Stimulated activated CD4-positive, alpha-beta T cell treated with anti-CD3 and anti-CD28 coated beads, Interleukin-1b, Interleukin-23, amount 100 ng/mL, for 48 hours (primary cell): ENCODE measurements around the gene FUBP3.

Source experiments
- DNase-seq: peaks from one replicate; pipeline ENCODE4 v3.0.0-alpha.2; 2020

Gene FUBP3

DNA sequence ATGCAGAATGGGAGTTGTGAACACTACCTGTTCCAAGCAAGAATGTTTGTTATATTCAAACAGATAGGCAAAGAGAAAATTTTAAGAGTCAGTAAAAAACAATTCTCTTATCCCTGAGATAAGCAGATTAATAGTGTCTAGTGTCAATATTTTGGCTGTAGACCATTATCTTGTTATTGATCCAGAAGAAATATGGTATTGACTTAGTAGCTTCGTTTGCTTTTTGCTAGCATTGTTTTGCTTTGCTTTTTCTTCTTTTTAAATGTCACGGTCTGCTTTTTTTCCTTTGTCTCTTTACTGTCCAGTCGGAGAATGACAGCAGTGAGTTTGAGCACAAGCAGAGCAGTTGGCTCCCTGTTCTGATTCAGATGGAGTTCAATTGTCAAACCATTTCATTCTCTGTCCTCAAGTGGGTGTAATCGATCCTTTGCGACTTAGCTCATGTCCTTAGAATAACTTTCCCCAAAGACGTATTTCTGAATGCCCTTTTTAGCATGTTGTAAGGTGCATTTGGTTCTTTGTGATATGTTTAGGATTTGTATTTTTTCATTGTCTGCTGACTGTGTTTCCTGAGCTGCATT is 29.3 kb downstream of the FUBP3 start:
- no peak for DNase-seq

DNA sequence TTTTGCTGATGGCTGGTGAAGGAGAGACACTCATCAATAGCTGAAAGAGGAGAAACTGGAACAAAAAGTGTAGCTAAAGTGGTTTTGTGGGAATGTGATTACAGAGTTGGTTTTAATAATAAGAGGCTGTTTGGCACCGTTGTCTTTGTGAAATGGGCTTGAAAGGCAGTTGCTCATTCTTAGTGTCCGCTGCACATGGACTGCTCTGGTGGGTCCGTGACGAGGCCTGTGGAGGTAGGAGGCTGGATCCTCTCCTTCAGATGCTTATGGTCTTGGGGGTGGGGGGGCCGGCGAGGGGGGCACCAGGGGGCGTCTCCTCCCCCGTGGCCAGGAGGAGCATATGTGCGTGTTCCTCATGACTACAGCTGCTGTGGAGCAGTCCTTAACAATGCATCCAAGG is 29.8 kb downstream of the FUBP3 start:
- DNase-seq: no peak

DNA sequence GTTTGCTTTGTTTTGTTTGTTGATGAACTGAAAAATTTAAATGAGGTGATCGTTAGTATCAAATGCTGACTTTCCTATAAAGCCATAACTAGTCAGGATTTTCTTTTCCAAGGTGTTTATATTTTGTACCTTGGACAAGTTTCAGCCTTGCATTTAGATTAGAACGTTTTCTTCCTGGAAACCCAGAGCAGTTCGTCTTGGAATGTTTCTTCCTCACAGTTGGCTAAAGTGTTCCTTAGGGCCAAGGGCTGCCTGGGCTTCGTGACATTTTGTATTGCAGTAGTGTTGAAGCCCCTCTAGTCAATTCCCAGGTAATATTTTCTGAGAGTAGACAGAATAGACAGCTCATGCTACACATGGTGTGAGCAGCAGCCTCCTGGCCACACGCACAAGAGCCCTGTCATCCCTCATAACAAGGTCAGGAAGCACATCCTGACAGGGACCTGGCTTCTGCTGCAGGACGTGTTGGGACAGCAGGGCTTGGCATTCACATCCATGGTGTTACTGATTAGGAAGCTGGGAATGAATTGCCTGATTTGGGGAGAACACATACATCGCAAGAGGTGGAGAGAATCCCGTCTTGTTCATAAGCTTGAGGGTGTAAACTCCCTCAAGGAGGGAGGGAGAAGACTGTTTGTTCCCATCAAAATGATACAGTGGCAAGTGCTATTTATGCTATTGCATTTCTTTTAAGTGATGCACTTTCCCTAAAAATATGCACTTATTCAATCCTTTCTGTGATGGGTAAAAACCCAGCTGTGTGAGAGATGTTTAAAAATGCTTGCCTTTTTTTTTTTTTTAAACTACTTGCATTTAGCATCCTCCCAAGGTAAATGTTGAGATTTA is 31.7 kb downstream of the FUBP3 start:
- DNase-seq: no peak

DNA sequence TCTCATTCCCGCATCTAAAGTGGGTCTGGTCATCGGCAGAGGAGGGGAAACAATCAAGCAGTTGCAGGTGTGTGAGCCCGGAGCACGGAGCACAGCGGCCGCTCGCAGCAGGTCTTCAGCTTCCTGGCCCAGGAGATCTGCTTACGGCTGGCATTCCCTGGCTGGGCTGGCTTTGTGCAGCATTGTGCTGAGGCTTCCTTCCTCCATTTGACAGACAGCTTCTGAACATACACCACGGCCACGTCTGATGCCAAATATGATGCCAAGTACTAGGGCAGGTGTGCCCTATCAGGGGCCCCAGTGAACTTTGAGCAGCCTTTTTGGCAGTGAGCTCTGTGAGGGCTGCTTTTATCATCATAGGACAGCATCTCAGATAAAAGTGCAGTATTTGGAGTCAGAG is 37.1 kb downstream of the FUBP3 start:
- DNase-seq: no peak

DNA sequence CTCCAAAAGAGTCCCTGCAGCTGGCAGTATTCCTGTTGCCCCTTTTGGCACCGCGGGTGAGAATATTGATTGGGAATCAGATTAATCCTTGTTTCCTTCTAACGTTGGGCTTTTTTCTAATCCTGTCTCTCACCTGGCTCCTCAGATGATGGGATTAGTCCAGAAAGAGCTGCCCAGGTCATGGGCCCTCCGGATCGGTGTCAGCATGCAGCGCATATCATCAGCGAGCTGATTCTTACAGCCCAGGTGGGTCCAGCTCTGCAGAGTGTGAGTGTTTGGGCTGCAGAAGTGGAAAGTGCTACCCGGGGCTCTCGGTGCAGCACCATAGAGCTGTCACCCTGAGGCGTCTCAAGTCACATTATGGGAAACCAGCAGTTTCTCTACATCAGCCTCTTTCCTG is 44.1 kb downstream of the FUBP3 start:
- DNase-seq: no peak

DNA sequence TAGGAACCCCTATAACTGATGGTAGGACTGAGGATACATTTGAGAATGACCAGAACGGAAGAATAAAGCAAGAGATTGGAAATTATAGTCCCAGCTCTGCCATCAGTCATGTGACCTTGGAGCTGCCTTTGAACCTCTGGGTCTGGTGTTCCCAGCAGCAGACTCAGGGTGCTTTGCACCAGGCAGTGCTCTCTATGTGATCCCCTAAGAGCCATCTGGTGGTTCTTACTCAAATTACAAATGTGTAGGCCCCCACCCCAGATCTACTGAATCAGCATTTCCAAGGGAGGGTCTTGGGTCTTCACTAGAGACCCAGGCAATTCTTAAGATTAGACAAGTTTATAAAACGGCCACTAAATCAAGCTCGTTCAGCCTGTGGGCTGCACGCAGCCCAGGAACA is 44.8 kb downstream of the FUBP3 start:
- DNase-seq: no peak

DNA sequence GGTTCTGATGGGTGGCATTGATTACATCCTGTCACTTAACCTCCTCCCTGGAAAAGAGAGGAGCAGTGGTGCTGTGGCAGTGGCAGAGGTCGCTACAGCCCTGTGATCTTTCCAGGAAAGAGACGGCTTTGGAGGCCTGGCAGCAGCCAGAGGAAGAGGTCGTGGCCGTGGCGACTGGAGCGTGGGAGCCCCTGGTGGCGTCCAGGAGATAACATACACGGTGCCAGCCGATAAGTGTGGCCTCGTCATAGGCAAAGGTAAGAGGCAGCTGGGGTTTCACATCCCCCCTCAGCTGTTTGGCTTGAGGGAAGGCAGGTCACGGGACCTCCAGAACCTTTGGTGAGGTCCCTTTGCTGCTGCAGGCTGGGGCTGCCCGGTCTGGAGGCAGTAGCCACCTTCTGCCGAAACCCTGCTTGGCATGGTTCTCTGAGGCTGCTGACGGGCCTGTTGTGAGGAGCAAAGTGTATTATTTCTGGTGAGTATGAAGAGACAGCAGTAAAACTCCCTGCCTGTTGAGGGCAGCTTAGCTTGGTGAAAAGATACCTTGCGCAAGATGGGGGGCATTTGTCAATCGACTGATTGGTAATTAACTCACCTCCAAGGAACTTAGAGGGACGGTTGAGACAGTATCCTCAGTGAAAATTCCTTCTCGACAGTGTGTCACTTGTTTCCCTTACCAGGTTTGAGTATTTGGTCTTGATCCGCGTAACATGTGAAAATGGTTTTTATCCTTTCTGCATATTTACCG is 47.0 kb downstream of the FUBP3 start:
- no peak for DNase-seq

DNA sequence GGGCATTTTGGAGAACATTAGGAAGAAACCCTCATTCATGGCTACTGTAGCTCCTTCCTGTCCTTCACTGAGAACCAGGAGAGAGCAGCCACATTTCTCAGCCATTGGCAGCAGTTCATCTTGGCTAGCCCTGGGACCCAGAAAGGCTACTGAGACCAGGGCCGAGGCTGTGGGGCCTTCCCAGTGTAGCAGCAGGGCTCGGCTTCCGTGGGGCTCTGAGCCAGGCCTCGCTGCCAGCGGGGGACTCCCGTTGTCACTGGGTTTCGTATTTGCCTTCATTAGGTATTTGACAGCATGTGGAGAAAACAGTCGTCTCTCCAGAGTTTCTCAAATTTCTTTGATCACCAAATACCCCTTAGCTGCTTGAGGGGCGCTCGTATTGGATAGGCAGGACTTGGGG is 47.7 kb downstream of the FUBP3 start:
- no peak for DNase-seq

DNA sequence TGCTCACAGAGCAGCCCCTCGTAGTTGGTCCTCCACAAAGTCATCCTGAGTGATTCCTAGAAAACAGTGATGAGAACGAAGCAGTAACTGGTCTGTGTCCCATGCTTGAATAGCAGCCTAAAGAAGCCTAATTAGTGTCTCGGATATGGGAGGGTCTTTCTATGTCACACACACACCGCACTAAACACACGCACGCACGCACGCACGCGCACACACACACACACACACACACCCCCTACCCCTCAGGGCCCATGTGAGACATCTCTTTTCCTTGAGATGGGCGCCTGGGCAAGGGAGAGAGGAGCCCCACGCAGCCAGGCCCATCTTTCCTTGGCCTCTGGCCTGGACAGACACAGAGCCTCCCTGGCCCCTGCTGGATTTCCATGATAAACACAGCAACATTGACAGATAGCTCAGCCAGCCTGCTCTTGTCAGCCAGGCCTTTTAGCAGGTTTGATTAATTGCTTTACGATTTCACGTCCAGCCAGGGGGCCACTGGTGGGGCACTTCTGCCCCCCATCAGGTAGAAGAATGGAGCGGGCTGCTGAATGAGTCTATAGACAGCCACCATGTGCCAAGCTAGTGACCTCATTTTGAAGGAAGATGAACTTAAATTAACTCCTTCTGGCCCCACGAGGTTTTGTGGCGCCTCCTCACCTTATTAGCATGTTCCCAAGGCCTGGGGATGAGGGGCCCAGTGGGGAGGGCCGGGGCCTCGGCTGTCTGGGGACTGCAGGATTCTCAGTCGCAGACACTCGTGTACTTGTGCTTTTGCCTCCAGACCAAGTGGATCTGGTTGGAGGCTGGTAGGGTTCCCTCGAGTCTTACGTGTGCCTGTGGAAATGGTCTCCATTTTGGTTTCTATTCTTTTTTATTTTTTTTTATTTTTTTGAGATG is 48.8 kb downstream of the FUBP3 start:
- no peak for DNase-seq

DNA sequence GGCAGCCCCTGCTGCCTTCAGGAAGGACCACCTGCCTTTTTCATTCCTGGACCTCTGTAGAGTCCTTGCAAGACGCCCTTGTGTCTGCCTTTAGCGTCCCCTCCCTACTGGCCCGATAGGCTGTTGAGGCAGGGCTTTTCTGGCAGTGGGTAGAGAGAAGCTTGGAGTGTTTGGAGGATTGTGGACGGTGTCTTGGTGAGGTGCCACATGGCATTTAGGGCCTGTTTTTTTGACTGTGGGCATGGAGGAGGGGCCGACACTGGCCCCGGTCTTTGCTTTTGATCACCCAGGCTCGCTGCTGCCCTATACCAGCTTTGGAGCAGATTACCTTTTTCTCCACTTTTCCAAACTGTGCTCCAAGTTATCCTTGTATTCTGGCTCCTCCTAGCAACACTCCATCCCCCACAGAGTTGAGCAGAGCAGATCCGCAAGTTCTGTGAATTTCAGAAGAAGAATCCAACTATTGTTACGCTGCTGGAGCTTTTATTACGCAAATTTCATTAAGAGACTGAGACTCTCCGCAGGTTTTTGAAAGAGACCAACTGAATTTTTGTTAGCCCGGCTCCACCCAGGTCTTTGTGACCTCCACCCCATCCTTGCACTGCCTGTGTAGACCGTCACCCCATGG is 50.2 kb downstream of the FUBP3 start:
- no peak for DNase-seq

DNA sequence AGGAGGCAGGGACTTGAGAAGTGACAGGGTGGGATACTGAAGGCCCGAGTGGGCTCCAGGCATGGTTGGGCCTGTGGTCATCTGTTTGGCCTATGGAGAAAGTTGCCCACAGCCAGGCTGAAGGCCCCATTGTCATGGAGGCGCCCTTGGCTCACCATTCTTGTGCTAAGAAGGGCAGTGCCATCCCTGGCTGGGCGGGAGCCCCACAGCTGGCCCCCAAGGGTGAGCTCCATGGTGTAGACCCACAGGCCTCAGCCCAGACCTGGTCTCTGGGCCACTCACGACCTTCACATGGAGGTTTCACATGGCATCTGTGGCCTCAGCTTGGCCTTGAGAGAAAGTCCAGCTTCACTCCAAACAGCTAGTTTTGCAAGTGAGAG is 50.7 kb downstream of the FUBP3 start:
- DNase-seq: no peak

DNA sequence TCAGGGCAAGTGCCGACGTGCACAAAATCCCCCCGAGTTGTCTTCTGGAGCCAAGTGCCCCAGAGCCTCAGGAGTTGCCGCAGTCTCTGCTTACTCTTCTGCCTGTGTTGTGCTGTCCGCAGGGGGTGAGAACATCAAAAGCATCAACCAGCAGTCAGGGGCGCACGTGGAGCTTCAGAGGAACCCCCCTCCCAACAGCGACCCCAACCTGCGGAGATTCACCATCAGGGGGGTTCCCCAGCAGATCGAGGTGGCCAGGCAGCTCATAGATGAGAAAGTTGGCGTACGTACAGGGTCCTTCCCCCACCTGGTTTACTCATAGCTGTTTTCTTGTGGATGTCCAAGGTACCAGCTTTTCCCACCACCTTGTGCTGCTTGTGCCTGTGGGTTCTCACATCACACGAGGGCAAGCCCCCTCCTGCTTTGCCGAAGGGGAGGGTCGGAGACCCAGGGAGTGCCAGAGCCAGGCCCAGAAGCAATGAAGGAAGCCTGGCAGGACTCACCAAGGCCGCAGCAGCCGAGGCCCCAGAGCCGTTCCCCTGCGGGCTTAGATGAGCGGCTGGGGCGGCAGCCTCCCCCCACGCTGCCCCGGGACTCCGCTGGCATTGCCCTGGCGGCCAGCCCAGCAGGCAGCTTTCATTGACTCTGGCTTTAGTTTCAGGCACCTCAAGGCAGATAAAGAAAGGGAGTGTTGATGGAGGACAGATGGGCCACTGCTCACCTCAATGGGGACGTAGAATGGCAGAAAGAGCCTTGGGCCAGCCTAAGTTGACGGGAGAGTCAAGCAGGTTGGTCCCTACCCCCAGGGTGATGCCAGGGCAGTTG is 51.3 kb downstream of the FUBP3 start:
- no peak for DNase-seq

DNA sequence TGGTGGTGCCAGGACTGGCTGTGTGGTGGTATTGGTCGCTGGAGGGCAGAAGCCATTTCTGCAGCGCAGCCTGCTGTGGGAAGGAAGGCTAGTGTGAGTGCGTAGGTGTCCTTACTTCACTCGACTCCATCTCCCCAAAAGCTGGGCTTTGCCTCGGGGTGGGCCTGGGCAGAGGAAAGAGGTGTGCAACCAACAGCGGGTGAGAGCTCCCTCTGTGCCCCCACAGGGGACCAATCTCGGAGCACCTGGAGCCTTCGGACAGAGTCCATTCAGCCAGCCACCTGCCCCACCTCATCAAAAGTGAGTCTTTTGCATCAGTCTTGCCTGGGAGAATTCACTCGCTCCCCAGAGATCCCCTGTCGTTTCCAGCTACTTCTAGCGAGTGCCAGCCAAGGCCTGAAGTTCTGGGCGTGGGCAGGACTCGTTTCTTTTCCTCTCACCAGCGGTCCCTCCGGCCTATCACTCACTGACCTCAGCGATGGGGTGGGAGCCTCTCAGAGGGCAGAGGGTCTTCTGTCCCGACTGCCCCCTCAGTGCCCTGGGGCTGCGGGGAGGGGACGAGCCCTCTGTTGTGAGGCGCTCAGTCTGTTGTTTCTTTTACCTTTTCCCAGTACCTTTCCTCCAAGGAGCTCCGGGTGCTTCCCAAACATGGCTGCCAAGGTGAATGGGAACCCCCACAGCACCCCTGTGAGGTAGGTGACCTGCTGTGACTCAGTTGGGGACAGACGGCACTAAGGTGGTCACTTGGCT is 52.1 kb downstream of the FUBP3 start:
- no peak for DNase-seq

DNA sequence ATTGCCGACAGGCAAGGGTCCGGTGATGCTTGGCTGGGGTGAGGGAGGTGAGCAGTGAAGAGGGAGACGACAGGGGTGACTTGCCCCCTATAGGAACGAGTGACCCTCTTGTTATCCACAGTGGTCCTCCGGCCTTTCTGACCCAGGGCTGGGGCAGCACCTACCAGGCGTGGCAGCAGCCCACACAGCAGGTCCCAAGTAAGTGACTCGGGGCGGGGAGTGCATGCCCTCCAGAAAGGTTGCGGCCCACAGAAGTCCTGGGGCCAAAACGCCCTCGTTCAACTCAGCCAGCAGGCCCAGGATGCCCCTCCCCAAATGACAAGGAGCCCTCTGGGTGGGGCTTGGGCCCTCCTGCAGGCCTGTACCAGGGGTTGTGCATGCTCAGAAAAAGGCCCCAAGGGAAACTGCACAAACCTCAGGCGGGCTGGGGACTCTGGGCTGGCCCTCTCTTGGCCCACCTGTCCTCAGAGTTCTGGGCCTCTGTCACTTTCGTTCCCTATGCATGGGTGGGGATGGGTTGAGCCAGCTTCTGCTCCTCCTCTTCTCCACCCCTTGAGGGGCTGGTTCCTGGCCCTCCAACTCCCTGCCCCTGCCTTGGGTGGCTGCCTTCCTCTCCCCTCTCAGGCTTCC is 52.8 kb downstream of the FUBP3 start:
- no peak for DNase-seq

DNA sequence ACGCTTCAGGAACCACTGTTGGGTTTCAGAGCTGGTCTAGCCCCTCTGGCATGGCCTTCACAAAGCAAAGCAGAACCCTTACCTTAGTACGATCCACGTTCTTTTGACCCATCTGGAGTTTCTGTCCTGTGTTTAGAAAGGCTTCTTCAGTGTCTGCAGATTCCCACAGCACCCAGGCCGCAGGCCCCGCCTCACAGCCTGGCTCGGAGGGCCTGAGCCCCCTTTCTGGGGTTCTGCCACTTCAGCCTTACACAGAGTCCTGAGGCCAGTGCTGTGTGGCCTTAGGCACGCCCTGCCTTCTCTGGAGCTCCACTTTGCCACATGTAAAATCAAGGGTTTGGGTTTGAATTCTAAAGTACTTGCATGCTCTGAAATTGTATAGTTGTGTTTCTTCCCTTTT is 53.5 kb downstream of the FUBP3 start:
- no peak for DNase-seq

DNA sequence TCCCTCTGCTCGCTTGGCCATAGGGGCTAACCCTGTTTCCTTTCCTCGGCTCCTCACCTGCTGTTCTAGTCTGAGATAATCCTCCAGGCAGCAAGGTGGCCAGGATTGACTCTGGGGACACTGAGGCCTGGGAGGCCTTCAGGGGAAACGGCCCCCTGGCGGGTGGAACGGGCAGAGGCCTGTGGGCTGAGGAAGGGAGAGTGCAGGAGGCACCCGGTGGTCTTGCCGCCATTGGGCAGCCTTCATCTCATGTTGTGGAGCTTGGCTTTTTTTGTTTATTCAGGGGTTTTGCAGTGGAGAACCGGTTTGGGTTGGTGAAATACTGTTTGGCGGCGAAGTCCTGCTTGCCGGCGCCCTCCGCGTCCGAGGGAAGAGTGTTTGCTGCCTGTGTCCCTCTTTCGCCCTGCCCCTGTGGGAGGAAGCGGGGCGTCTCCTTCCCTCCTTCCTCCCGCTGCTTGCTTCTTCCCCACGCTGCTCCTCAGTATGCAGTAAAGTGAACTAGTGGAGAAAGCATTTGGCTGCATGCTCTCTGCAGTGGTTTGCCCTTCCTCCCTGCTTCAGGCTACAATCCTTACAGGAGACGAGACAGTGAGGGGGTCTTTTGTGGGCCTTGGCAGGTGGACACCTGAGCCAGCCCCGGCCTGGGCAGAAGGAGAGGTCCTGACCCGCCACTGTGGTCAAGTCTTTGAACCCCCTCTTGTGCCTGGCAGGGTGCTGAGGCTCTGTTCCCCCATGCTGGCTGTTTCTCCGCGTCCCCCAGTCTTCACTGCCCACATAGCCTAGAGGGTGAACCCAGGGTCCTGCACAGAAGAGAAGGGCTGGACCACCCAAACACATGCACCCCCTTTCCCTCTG is 54.2 kb downstream of the FUBP3 start:
- no peak for DNase-seq

DNA sequence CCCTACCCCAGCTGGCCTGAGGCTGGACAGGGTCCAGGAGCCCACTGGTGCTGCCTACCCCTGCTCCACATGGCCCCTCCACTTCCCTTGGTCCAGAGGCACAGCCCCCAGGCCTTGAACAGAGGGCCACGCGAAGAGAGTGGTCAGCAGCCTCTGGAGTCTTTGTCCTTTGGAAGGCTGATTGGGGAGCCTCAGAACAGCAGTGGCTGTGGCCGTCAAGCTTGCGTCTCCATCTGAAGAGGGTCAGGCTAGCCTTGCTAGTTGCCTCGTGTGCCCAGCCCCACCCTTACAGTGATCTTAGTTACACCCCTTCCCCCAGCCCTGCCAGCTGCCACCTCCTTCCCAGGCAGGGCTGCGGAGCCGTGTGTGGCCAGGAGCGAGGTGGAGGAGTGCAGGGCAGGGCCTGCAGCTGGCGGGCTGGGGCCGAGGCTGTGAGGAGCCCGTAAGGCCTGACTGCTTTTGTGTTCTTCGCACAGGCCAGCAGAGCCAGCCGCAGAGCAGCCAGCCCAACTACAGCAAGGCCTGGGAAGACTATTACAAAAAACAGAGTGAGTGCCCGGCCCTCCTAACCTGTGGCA is 54.9 kb downstream of the FUBP3 start:
- no peak for DNase-seq

DNA sequence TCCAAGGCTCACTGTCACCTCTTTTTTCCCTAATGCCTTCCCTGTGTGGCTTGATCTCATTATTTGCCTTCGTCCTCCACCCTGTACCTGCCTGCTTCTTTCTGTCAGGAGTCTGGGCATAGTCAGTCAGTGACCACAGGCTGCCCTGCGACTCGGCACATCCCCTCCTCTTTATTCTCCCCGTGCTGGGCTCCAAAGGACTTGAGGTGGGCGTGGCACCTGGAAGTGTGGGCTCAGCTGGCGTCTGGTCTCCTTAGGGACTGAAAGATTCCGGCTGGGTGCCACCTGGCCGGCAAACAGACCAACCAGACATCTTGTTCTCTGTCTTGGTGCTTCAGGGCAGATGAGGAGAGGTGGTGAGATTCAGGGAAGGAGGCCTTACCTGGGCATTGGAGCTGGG is 55.4 kb downstream of the FUBP3 start:
- no peak for DNase-seq

DNA sequence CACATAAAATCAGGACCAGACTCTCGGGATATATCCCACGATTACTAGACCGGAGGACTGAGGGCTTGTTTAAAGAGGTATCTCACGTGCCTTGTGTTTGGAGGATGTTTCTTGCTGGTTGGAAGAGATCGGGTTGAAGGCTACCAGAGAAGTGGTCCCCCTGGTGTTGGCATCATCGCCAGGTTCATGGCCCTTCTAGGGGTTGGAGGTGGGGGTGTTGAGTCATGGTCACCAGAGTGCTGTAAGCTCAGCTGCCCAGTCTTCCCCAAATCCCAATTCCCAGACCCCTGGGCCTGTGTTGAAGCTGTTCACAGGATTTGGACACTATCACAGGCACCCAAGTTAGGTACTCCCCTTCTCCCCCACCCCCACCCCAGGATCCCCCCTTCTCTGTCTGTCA is 55.9 kb downstream of the FUBP3 start:
- no peak for DNase-seq
